Measurements from ENCODE around the gene DHX29.

The DHX29 gene

GRCh38 chr5:55231919-55232270 is 75.6 kb downstream of the DHX29 start:
- no peak for DNase-seq (ENCODE audit: low read depth)

- DNase-seq (ENCODE audit: low read depth): no peak
These were observed 76.2 kb downstream of the DHX29 start for GRCh38 chr5:55231029-55231918.

GRCh38 chr5:55230086-55230629 is 77.3 kb downstream of the DHX29 start:
- DNase-seq (ENCODE audit: low read depth): no peak

- no peak for DNase-seq (ENCODE audit: low read depth)
These were observed 79.6 kb downstream of the DHX29 start for GRCh38 chr5:55227664-55228430.

- no peak for DNase-seq (ENCODE audit: low read depth)
These were observed 80.4 kb downstream of the DHX29 start, which contains the start of gene MCIDAS for GRCh38 chr5:55226934-55227663. Gene MCIDAS, minus strand, starts transcription at chr5:55227315. Its CDS starts 177 bp downstream, at chr5:55227138.

GRCh38 chr5:55226027-55226933 is 81.2 kb downstream of the DHX29 start:
- DNase-seq (ENCODE audit: low read depth): no peak

GRCh38 chr5:55225346-55225745 is 82.1 kb downstream of the DHX29 start:
- no peak for DNase-seq (ENCODE audit: low read depth)

GRCh38 chr5:55223812-55224240 is 83.7 kb downstream of the DHX29 start:
- DNase-seq (ENCODE audit: low read depth): no peak

- no peak for DNase-seq (ENCODE audit: low read depth)
These were observed 84.3 kb downstream of the DHX29 start for GRCh38 chr5:55222985-55223811.

GRCh38 chr5:55222092-55222984 is 85.2 kb downstream of the DHX29 start:
- no peak for DNase-seq (ENCODE audit: low read depth)

GRCh38 chr5:55220433-55221185 is 86.9 kb downstream of the DHX29 start:
- DNase-seq (ENCODE audit: low read depth): no peak

- DNase-seq (ENCODE audit: low read depth): no peak
These were observed 87.7 kb downstream of the DHX29 start for GRCh38 chr5:55219770-55220169.

GRCh38 chr5:55218967-55219366 is 88.5 kb downstream of the DHX29 start:
- DNase-seq (ENCODE audit: low read depth): no peak

GRCh38 chr5:55211184-55211874 is 96.2 kb downstream of the DHX29 start:
- DNase-seq (ENCODE audit: low read depth): no peak

All from stimulated activated CD8-positive, alpha-beta memory T cell treated with anti-CD3 and anti-CD28 coated beads, Interleukin-15, amount 100 ng/mL, for 24 hours (primary cell).